Loucy (cell line): ENCODE data around the gene CHST1.

ENCODE experiments used
- EZH2phosphoT487 ChIP-seq: fragments of 200-600 bp; IDR thresholded peaks from 2 replicates; pipeline ENCODE4 v1.6.1; 2018; ENCODE audit warnings: antibody characterized with exemption, mild to moderate bottlenecking, moderate library complexity, borderline replicate concordance
- TF ChIP-seq, protein P1 (sequence below): fragments of 200-600 bp; sonication (generic); conservative IDR thresholded peaks from 2 replicates; pipeline ENCODE4 v1.5.1; 2014; ENCODE audit warnings: mild to moderate bottlenecking, antibody characterized with exemption, low read length

DNA sequence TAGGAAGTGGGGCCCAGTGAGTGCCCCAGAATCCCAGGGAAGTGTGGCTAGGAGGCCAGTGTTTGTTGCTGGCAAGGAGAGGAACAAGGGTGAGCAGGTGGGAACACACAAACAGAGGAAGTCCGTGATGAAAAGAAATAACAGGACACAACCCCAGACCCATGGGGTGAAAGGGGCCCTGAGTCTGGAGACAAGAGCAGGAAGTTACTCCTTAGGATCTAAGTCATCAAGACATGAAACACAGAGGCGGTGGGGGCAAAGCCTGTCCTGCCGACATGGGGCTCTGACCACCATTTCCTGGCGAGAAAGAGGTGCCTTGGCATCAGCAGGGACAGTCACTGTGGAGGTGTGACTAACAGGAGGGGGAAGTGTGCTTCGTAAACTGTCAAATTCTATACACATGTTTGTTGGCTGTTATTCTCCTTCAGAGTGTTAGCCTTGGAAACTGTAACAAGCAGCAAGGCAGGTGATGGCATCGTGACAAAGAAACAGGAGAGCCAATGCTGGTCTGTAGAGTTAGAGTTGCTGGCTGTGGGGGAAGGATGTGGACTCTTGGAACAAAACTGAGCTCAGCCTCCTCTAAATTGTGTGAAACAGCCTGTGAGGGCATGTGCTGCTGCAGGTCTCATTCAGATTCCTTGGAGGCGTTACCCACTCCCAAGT, 21.7 kb downstream of the CHST1 start:
- TF ChIP-seq, protein P1, sequence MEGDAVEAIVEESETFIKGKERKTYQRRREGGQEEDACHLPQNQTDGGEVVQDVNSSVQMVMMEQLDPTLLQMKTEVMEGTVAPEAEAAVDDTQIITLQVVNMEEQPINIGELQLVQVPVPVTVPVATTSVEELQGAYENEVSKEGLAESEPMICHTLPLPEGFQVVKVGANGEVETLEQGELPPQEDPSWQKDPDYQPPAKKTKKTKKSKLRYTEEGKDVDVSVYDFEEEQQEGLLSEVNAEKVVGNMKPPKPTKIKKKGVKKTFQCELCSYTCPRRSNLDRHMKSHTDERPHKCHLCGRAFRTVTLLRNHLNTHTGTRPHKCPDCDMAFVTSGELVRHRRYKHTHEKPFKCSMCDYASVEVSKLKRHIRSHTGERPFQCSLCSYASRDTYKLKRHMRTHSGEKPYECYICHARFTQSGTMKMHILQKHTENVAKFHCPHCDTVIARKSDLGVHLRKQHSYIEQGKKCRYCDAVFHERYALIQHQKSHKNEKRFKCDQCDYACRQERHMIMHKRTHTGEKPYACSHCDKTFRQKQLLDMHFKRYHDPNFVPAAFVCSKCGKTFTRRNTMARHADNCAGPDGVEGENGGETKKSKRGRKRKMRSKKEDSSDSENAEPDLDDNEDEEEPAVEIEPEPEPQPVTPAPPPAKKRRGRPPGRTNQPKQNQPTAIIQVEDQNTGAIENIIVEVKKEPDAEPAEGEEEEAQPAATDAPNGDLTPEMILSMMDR, result no peak
- no peak for TF ChIP-seq EZH2phosphoT487
